NT2/D1 (cell line): ENCODE data around the gene IGF1R.

Source experiments
- SUZ12 ChIP-seq: IDR thresholded peaks from 2 replicates; pipeline ENCODE4 v1.6.1; 2011; ENCODE audit not compliant: insufficient read length, insufficient read depth; ENCODE audit errors: extremely low read depth
- ZNF274 ChIP-seq: IDR thresholded peaks from 2 replicates; pipeline ENCODE4 v1.6.1; 2011; ENCODE audit warnings: mild to moderate bottlenecking, low read depth, low read length

- TF ChIP-seq SUZ12: no peak
- no peak for TF ChIP-seq ZNF274
Observed at GRCh38 chr15:98782801-98783200, 134.5 kb downstream of the IGF1R start.
